H9 (cell line): ENCODE measurements around the gene DNAI1. TPM values are rescaled to one million over a fixed set of nuclear protein-coding genes. Genes with fewer than 3 reads are reported as not detected.

Experiments used
- DNase-seq: peaks from one replicate; pipeline ENCODE4 v3.0.0-alpha.2; 2017
- H2AFZ ChIP-seq: one replicate; pipeline ENCODE4 v1.6.1; 2013; ENCODE audit warnings: mild to moderate bottlenecking, low read length, control low read depth, moderate library complexity
- H2AK5ac ChIP-seq: 2 replicates; pipeline ENCODE4 v1.6.1; 2013; ENCODE audit warnings: low read length, control low read depth, mixed read lengths; ENCODE audit not compliant: insufficient read length
- H2BK120ac ChIP-seq: one replicate; pipeline ENCODE4 v1.6.1; 2013; ENCODE audit warnings: low read depth, mild to moderate bottlenecking, low read length, control low read depth, inconsistent platforms; ENCODE audit not compliant: poor library complexity, severe bottlenecking
- H2BK12ac ChIP-seq: 2 replicates; pipeline ENCODE4 v1.6.1; 2013; ENCODE audit warnings: low read length, control low read depth, mixed read lengths, low read depth; ENCODE audit not compliant: insufficient read length
- H2BK15ac ChIP-seq: 2 replicates; pipeline ENCODE4 v1.6.1; 2013; ENCODE audit warnings: low read depth, low read length, control low read depth
- H2BK20ac ChIP-seq: one replicate; pipeline ENCODE4 v1.6.1; 2013; ENCODE audit warnings: low read depth, mild to moderate bottlenecking, low read length, control low read depth, inconsistent platforms; ENCODE audit not compliant: poor library complexity, severe bottlenecking
- H2BK5ac ChIP-seq: 2 replicates; pipeline ENCODE4 v1.6.1; 2013; ENCODE audit warnings: low read length, control low read depth, mixed read lengths; ENCODE audit not compliant: insufficient read length
- H3K14ac ChIP-seq: 2 replicates; pipeline ENCODE4 v1.6.1; 2013; ENCODE audit warnings: low read length, control low read depth; ENCODE audit not compliant: insufficient read depth
- H3K18ac ChIP-seq: 2 replicates; pipeline ENCODE4 v1.6.1; 2013; ENCODE audit warnings: low read depth, mild to moderate bottlenecking, mixed read lengths, low read length, control low read depth; ENCODE audit not compliant: insufficient read length
- H3K23ac ChIP-seq: 2 replicates; pipeline ENCODE4 v1.6.1; 2013; ENCODE audit warnings: low read length, control low read depth, mixed read lengths, low read depth; ENCODE audit not compliant: insufficient read length
- H3K23me2 ChIP-seq: 2 replicates; pipeline ENCODE4 v1.6.1; 2013; ENCODE audit warnings: low read depth, mild to moderate bottlenecking, mixed read lengths, low read length, control low read depth; ENCODE audit not compliant: insufficient read length, poor library complexity, severe bottlenecking
- H3K27ac ChIP-seq: 2 replicates; pipeline ENCODE4 v1.5.1; 2013; ENCODE audit warnings: low read length, control low read depth, mixed read lengths, low read depth; ENCODE audit not compliant: insufficient read length
- H3K27me3 ChIP-seq: 2 replicates; pipeline ENCODE4 v1.6.1; 2013; ENCODE audit warnings: low read length, control low read depth, inconsistent platforms; ENCODE audit not compliant: insufficient read depth
- H3K4ac ChIP-seq: 2 replicates; pipeline ENCODE4 v1.6.1; 2013; ENCODE audit warnings: low read depth, mild to moderate bottlenecking, control low read depth, inconsistent platforms, low read length, moderate library complexity
- H3K4me1 ChIP-seq: 2 replicates; pipeline ENCODE4 v1.6.1; 2013; ENCODE audit warnings: low read length, control low read depth, inconsistent platforms; ENCODE audit not compliant: insufficient read depth
- H3K4me2 ChIP-seq: 2 replicates; pipeline ENCODE4 v1.6.1; 2013; ENCODE audit warnings: low read length, control low read depth, mixed read lengths; ENCODE audit not compliant: insufficient read length, insufficient read depth
- H3K56ac ChIP-seq: 2 replicates; pipeline ENCODE4 v1.6.1; 2013; ENCODE audit warnings: low read depth, mild to moderate bottlenecking, mixed read lengths, low read length, control low read depth; ENCODE audit not compliant: insufficient read length
- H3K79me1 ChIP-seq: 2 replicates; pipeline ENCODE4 v1.6.1; 2013; ENCODE audit warnings: low read depth, mild to moderate bottlenecking, moderate library complexity, low read length, control low read depth, inconsistent platforms; ENCODE audit not compliant: insufficient read depth, poor library complexity, severe bottlenecking
- H3K79me2 ChIP-seq: 2 replicates; pipeline ENCODE4 v1.6.1; 2013; ENCODE audit warnings: low read length, control low read depth, inconsistent platforms; ENCODE audit not compliant: insufficient read depth
- H3K9ac ChIP-seq: 2 replicates; pipeline ENCODE4 v1.6.1; 2013; ENCODE audit warnings: low read length, control low read depth, mixed read lengths; ENCODE audit not compliant: insufficient read length; ENCODE audit errors: extremely low read depth
- H3K9me3 ChIP-seq: one replicate; pipeline ENCODE4 v1.6.1; 2013; ENCODE audit warnings: low read depth, low read length, inconsistent platforms; ENCODE audit not compliant: control insufficient read depth
- H3T11ph ChIP-seq: one replicate; pipeline ENCODE4 v1.6.1; 2013; ENCODE audit warnings: mild to moderate bottlenecking, low read length, control low read depth, inconsistent platforms
- H4K20me1 ChIP-seq: one replicate; pipeline ENCODE4 v1.6.1; 2013; ENCODE audit not compliant: control insufficient read depth, insufficient read length, insufficient read depth
- H4K5ac ChIP-seq: 2 replicates; pipeline ENCODE4 v1.6.1; 2013; ENCODE audit warnings: low read depth, mild to moderate bottlenecking, mixed read lengths, low read length, control low read depth; ENCODE audit not compliant: insufficient read length
- H4K8ac ChIP-seq: replicated peaks from 2 replicates; pipeline ENCODE4 v1.6.1; 2013; ENCODE audit warnings: low read length, control low read depth, mixed read lengths, low read depth; ENCODE audit not compliant: insufficient read length
- H4K91ac ChIP-seq: 2 replicates; pipeline ENCODE4 v1.6.1; 2013; ENCODE audit warnings: low read depth, mild to moderate bottlenecking, moderate library complexity, mixed read lengths, low read length, control low read depth; ENCODE audit not compliant: insufficient read length
- H3K27ac Mint-ChIP-seq, 3 experiments: 2 replicates in 2 of 3; 3 replicates in 1 of 3; pipeline ENCODE4 v1.8.0; 2020 to 2021; ENCODE audit warnings: mixed read lengths in 3 of 3, mild to moderate bottlenecking in 1 of 3, moderate library complexity in 1 of 3
- H3K27me3 Mint-ChIP-seq: 2 replicates; pipeline ENCODE4 v1.8.0; 2021; ENCODE audit warnings: low read depth, mild to moderate bottlenecking, moderate library complexity, mixed read lengths
- H3K36me3 Mint-ChIP-seq, 3 experiments: 2 replicates in 2 of 3; 3 replicates in 1 of 3; pipeline ENCODE4 v1.8.0; 2020 to 2021; ENCODE audit warnings: low read depth in 3 of 3, mixed read lengths in 3 of 3; ENCODE audit not compliant: insufficient read depth in 1 of 3
- H3K4me1 Mint-ChIP-seq, 2 experiments: 2 replicates each; pipeline ENCODE4 v1.8.0; 2020; ENCODE audit warnings: mixed read lengths in 2 of 2
- H3K4me3 Mint-ChIP-seq, 2 experiments: 2 replicates in 1 of 2; 3 replicates in 1 of 2; pipeline ENCODE4 v1.8.0; 2020 to 2021; ENCODE audit warnings: mild to moderate bottlenecking in 2 of 2, mixed read lengths in 2 of 2, moderate library complexity in 1 of 2
- H3K9me3 Mint-ChIP-seq, 2 experiments: 2 replicates in 1 of 2; 3 replicates in 1 of 2; pipeline ENCODE4 v1.8.0; 2020; ENCODE audit warnings: mild to moderate bottlenecking in 2 of 2, mixed read lengths in 2 of 2, moderate library complexity in 1 of 2
- WGBS: extraction: QIAGEN DNeasy Blood & Tissue Kit; methylation state at CpG from one replicate; pipeline ENCODE4 v1.1.7; 2013; ENCODE audit warnings: missing lambda C conversion rate, low lambda C conversion rate, mixed read lengths; ENCODE audit not compliant: insufficient read length; ENCODE audit errors: extremely low coverage; 5-methylcytosine and 5-hydroxymethylcytosine counted together
- total RNA-seq: library from RNA; stranded (reverse); gene quantifications from 2 replicates; pipeline ENCODE4 v1.2.1, GENCODE V29; 2021
- TF ChIP-seq, protein P1 (sequence below): fragments of 200-600 bp; sonication (generic); conservative IDR thresholded peaks from 3 replicates; pipeline ENCODE4 v1.8.0; 2021; ENCODE audit warnings: antibody characterized with exemption, mild to moderate bottlenecking

Gene DNAI1
- total RNA-seq, 1 experiment from 2014 or later: 0.22 TPM

DNA sequence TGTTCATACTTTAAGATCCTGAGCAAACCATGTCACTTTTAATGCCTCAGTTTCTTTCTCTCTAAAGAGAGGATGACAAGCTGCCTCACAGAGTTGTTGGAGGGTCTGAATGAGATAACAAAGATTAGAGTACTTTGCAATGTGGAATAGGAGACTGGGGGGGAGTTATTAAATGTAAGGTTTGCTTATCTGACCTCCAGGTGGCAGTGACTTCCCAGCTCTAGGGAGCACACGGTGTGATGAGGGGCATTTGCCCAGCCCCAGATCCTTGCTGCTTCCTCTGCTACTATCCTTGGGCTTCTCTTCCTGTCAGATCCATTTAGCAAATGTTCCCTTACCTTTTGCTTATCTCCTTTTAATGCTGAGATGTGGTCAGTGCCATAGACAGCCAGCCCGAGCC lies 33.4 kb downstream of the DNAI1 start:
- H2BK5ac ChIP-seq: no peak overlapping the region
- H3K79me1 ChIP-seq: no peaks in the 10 kb centered on the region
- no peaks in the 10 kb centered on the region for H3K23me2 ChIP-seq
- H2AK5ac ChIP-seq: no peak overlapping the region
- H2BK120ac ChIP-seq: no peak overlapping the region
- TF ChIP-seq, protein P1, sequence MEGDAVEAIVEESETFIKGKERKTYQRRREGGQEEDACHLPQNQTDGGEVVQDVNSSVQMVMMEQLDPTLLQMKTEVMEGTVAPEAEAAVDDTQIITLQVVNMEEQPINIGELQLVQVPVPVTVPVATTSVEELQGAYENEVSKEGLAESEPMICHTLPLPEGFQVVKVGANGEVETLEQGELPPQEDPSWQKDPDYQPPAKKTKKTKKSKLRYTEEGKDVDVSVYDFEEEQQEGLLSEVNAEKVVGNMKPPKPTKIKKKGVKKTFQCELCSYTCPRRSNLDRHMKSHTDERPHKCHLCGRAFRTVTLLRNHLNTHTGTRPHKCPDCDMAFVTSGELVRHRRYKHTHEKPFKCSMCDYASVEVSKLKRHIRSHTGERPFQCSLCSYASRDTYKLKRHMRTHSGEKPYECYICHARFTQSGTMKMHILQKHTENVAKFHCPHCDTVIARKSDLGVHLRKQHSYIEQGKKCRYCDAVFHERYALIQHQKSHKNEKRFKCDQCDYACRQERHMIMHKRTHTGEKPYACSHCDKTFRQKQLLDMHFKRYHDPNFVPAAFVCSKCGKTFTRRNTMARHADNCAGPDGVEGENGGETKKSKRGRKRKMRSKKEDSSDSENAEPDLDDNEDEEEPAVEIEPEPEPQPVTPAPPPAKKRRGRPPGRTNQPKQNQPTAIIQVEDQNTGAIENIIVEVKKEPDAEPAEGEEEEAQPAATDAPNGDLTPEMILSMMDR: peak; percentile 45; the same call in 2 of the 3 replicates
- no peak overlapping the region for H3K18ac ChIP-seq
- H2BK12ac ChIP-seq: no peak overlapping the region
- H4K5ac ChIP-seq: no peak overlapping the region
- no peak overlapping the region for H3K9ac ChIP-seq
- H3K4me3 Mint-ChIP-seq: no peak overlapping the region
- no peak overlapping the region for H3K14ac ChIP-seq
- no peak overlapping the region for H3K4ac ChIP-seq
- no peak overlapping the region for H4K8ac ChIP-seq
- no peak for DNase-seq
- no peaks in the 10 kb centered on the region for H3K9me3 ChIP-seq
- no peak overlapping the region for H2BK20ac ChIP-seq
- H3K9me3 Mint-ChIP-seq: no peaks in the 10 kb centered on the region
- no peak overlapping the region for H3K27ac ChIP-seq
- no peak overlapping the region for H2BK15ac ChIP-seq
- no peaks in the 10 kb centered on the region for H3K79me2 ChIP-seq
- H3K56ac ChIP-seq: no peak overlapping the region
- WGBS: no CpG with 5 or more reads among the region's 2 CpGs
- H3K23ac ChIP-seq: no peak overlapping the region
- H2AFZ ChIP-seq: no peak overlapping the region
- no peak overlapping the region for H4K91ac ChIP-seq
- H3K4me2 ChIP-seq: no peak overlapping the region
- no peaks in the 10 kb centered on the region for H3K36me3 Mint-ChIP-seq
- 0 out of 2 replicates have a peak, but pooled peaks cover 2% of the 10 kb centered on the region for H3K4me1 ChIP-seq
- no peaks in the 10 kb centered on the region for H3K4me1 Mint-ChIP-seq
- no peaks in the 10 kb centered on the region for H4K20me1 ChIP-seq
- peaks cover 30% of the 10 kb centered on the region for H3K27me3 Mint-ChIP-seq
- H3T11ph ChIP-seq: no peak overlapping the region
- H3K27me3 ChIP-seq: no peaks in the 10 kb centered on the region; the same call in 1 of the 2 replicates
- no peak overlapping the region; a peak in 1 of 7 replicates for H3K27ac Mint-ChIP-seq
